ENCODE results near the gene ALG13.
"Not testable (repeated sequence)": the region's sequence is repeated elsewhere in the genome, so short reads cannot be mapped to it uniquely, and the experiment has no call there.

The ALG13 gene

GRCh38 chrX:111680988-111681779, at the start of gene ALG13:
Gene ALG13 (plus strand): TSS chrX:111681170. CDS start chrX:111681219, 49 bp downstream.
- FAIRE-seq = no peak
- DNase-seq (ENCODE audit: insufficient read length, low spot score) = peak; percentile 39
- peak; percentile 33 for TF ChIP-seq CTCF (IDR thresholded peaks at IDR 0.05; ENCODE audit: insufficient read depth, missing control alignments)

DNA sequence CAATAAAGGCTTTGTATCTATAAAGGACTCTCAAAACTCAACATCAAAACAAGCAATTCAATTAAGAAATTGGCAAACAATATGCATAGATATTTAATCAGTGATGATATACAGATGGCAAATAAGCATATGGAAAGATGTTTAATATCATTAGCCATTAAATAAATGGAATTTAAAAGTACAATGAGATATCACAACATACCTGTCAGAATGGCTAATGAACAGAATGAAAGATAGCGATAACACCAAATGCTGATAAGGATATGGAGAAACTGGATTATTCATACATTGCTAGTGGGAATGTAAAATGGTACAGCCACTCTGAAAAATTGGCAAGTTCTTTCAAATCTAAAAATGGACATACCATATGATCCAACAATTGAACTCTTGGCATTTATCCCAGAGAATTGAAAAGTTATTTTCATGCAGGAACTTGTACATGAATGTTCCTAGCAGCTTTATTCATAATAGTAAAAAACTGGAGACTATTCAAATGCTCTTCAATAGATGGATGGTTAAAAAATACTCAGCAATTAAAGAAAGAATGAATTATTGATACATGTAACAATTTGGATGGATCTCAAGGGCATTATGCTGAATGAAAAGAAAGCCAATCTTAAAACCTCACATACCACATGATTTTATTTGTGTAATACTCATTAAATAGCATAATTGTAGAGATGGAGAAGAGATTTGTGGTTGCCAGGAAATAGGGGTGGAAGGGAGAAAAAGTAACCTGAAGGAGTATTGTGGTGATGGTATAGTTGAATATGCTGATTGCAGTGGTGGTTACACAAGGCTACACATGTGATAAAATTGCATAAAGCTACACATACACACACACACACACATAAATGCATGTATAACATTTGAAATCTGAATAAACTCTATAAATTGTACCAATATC, 45.9 kb upstream of the ALG13 start:
- no peak for TF ChIP-seq CTCF (IDR thresholded peaks at IDR 0.05; ENCODE audit: insufficient read depth, missing control alignments)

DNA sequence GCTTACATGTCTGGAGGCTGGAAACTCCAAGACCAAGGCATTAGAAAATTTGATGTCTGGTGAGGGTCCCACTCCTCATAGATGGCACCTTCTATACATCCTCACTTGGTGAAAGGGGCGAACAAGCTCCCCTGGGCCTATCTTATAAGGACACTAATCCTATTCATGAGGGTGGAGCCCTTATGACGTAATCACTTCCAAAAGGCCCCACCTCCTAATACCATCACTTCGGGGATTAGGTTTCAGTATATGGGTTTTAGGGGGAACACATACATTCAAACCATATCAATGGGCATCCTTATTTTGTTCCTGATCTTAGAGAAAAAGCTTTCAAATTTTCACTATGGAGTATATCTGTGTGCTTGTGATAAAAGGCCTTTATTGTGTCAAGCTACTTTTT, 39.0 kb upstream of the ALG13 start:
- TF ChIP-seq CTCF (IDR thresholded peaks at IDR 0.05; ENCODE audit: insufficient read depth, missing control alignments) = no peak
- no peak for DNase-seq (ENCODE audit: insufficient read length, low spot score)
- FAIRE-seq = no peak

More for the DNA sequence above, 45.9 kb upstream of the ALG13 start:
- FAIRE-seq (peak; percentile 76), DNase-seq (ENCODE audit: insufficient read length, low spot score) (no peak)

- DNase-seq (ENCODE audit: insufficient read length, low spot score); FAIRE-seq: not testable (repeated sequence)
These were observed 35.8 kb upstream of the ALG13 start for GRCh38 chrX:111645165-111645564.

DNA sequence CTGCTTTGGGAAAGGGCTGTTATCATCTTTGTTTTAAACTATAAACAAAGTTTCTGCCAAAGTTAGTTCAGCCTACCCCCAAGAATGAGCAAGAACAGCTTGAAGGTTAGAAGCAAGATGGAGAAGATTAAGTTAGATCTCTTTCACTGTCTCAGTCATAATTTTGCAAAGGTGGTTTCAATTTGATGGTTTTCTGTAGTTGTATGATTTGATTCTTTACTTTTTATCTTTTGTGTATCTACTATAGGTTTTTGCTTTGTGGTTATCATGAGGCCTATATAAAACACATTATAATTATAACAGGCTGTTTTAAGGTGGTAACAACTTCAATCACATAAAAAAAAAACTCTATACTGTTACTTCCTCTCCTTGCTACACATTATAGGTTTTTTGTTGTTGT, 35.4 kb upstream of the ALG13 start:
- DNase-seq (ENCODE audit: insufficient read length, low spot score) (no peak), FAIRE-seq (no peak)
- no peak for TF ChIP-seq CTCF (IDR thresholded peaks at IDR 0.05; ENCODE audit: insufficient read depth, missing control alignments)

DNA sequence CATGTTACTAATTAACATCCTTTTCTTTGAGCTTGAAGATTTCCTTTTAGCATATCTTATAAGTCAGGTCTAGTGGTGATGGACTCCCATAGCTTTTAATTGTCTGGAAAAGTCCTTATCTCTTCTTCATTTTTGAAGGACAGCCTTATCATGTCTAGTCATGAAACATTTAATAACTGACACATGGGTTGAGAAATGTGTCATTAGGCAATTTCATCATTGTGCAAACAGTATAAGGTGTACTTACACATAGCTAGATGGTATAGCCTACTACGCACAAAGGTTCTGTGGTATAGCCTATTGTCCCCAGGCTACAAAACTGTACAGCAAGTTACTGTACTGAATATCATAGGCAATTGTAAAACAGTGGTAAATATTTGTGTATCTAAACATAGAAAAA, 34.5 kb upstream of the ALG13 start:
- DNase-seq (ENCODE audit: insufficient read length, low spot score) = no peak
- no peak for TF ChIP-seq CTCF (IDR thresholded peaks at IDR 0.05; ENCODE audit: insufficient read depth, missing control alignments)
- no peak for FAIRE-seq

DNA sequence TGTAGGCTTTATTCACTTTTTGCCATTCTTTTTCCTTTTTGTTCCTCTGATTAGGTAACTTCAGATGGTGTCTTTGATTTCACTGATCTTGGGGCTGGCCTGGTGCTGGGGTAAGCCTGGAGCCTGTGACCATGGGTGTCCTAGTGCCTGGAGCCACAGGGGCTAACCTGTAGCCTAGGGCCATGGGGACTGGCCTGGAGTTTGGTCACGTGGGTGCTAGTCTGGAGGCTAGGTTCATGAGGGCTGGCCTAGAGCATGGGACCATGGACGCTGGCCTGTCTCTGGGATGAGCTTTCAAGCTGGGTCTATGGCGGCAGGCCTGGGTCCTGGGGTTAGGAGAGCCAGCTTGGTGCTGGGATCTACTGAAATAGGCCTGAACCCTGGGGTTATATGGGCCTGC, 32.2 kb upstream of the ALG13 start:
- FAIRE-seq = no peak
- no peak for DNase-seq (ENCODE audit: insufficient read length, low spot score)
- TF ChIP-seq CTCF (IDR thresholded peaks at IDR 0.05; ENCODE audit: insufficient read depth, missing control alignments) = no peak

Data from D721Med (cell line).